Upper lobe of left lung (tissue), 6 donors: ENCODE data around the gene OR52L1. TPM values are rescaled to one million over a fixed set of nuclear protein-coding genes. Genes with fewer than 3 reads are reported as not detected.
"Not testable (repeated sequence)": the region's sequence is repeated elsewhere in the genome, so short reads cannot be mapped to it uniquely, and the experiment has no call there.

Source experiments
- ATAC-seq, 2 donors: fragments of 200-7000 bp; cut with Tn5 transposase; one replicate each; pipeline ENCODE4 v1.9.1; 2022; ENCODE audit warnings: mild to moderate bottlenecking in 2 of 2, moderate library complexity in 2 of 2; ENCODE audit not compliant: low FRiP score in 2 of 2
- DNase-seq, 2 donors: peaks; one replicate each; pipeline ENCODE4 v3.0.0-alpha.2; 2019 to 2020
- H3K27ac ChIP-seq, 4 donors: fragments of 200-600 bp; sonication (generic); one replicate each; pipeline ENCODE4 v1.5.1; 2016 to 2019
- H3K27me3 ChIP-seq, 4 donors: fragments of 200-600 bp; sonication (generic); one replicate each; pipeline ENCODE4 v1.5.1; 2017 to 2019
- H3K36me3 ChIP-seq, 4 donors: fragments of 200-600 bp; sonication (generic); one replicate each; pipeline ENCODE4 v1.5.1; 2016 to 2019
- H3K4me1 ChIP-seq, 4 donors: fragments of 200-600 bp; sonication (generic); one replicate each; pipeline ENCODE4 v1.5.1; 2018 to 2019
- H3K4me3 ChIP-seq, 4 donors: fragments of 200-600 bp; sonication (generic); one replicate each; pipeline ENCODE4 v1.5.1; 2017 to 2019; ENCODE audit warnings: mild to moderate bottlenecking in 2 of 4, moderate library complexity in 1 of 4
- H3K9me3 ChIP-seq, 4 donors: fragments of 200-600 bp; sonication (generic); one replicate each; pipeline ENCODE4 v1.5.1; 2018 to 2019
- EP300 ChIP-seq, 4 donors: sonication (generic); formaldehyde crosslinking; IDR thresholded peaks; one replicate each; pipeline ENCODE4 v1.5.1; 2017; ENCODE audit warnings: antibody characterized with exemption in 4 of 4, control low read depth in 2 of 4
- POLR2A ChIP-seq, 4 donors: fragments of 450-650 bp; IDR thresholded peaks; one replicate each; pipeline ENCODE4 v1.5.1; 2016 to 2017; ENCODE audit warnings: antibody characterized with exemption in 4 of 4, mild to moderate bottlenecking in 2 of 4
- POLR2AphosphoS5 ChIP-seq, 2 donors: sonication (generic); formaldehyde crosslinking; IDR thresholded peaks; one replicate each; pipeline ENCODE4 v1.5.1; 2017; ENCODE audit warnings: antibody characterized with exemption in 2 of 2
- WGBS, 2 donors: methylation state at CpG; one replicate each; pipeline ENCODE4 v1.1.5; 2017 to 2018; 5-methylcytosine and 5-hydroxymethylcytosine counted together
- total RNA-seq, 6 donors: library from RNA; depleted of rRNA in 4 of 6; stranded (reverse); fragments of >200 nt in 4 of 6; gene quantifications; one replicate each; pipeline versions ENCODE4 v1.1.0 to v1.2.1, GENCODE V29; 2016 to 2021
- TF ChIP-seq, protein P1 (sequence below), 6 experiments: fragments of 450-650 bp in 4 of 6; fragments of 200-600 bp in 2 of 6; sonication (generic) in 2 of 6; IDR thresholded peaks; one replicate each; pipeline ENCODE4 v1.5.1; 2016 to 2019; ENCODE audit warnings: antibody characterized with exemption in 6 of 6
- donor health status: DM: no; HTN: no; CAD: no; lungs with moderate emphysema.
- donor health status: DM: no; HTN: yes; CAD: no; lungs with severe emphysema.

Gene OR52L1
- total RNA-seq, 6 donors from 2014 or later: not detected

DNA sequence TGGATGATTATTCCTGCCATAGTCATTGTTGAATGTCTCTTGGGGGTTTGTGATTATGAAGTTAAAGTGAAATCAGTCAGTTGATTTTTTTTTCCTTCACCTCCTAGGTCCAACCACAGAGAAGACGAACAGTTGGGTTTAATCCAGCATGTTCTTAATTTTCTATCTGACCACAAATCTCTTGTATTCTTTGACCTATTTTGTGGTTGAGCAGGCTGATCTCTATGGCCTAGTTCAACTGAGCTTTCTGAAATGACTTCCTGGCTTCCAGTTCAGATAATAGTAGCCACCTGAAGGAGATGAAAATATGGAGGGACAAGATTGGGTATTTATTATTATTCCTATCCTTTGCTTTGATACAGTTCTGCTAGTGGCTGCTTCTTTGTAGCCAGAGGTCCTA, 13.3 kb downstream of the OR52L1 start:
- ATAC-seq: no peak
- no peaks in the 10 kb centered on the region for H3K4me1 ChIP-seq
- no peaks in the 10 kb centered on the region for H3K27me3 ChIP-seq
- H3K27ac ChIP-seq: no peak overlapping the region
- no peaks in the 10 kb centered on the region for H3K9me3 ChIP-seq
- no peak overlapping the region for H3K4me3 ChIP-seq
- DNase-seq: no peak
- H3K36me3 ChIP-seq: no peaks in the 10 kb centered on the region
- 50 to 67% methylated on average over 1 of the region's 1 CpG for WGBS, 2 donors
- TF ChIP-seq POLR2A (IDR thresholded peaks at IDR 0.05) (no peak), POLR2AphosphoS5 (IDR thresholded peaks at IDR 0.05) (no peak), EP300 (IDR thresholded peaks at IDR 0.05) (no peak)
- TF ChIP-seq, protein P1, sequence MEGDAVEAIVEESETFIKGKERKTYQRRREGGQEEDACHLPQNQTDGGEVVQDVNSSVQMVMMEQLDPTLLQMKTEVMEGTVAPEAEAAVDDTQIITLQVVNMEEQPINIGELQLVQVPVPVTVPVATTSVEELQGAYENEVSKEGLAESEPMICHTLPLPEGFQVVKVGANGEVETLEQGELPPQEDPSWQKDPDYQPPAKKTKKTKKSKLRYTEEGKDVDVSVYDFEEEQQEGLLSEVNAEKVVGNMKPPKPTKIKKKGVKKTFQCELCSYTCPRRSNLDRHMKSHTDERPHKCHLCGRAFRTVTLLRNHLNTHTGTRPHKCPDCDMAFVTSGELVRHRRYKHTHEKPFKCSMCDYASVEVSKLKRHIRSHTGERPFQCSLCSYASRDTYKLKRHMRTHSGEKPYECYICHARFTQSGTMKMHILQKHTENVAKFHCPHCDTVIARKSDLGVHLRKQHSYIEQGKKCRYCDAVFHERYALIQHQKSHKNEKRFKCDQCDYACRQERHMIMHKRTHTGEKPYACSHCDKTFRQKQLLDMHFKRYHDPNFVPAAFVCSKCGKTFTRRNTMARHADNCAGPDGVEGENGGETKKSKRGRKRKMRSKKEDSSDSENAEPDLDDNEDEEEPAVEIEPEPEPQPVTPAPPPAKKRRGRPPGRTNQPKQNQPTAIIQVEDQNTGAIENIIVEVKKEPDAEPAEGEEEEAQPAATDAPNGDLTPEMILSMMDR (IDR thresholded peaks at IDR 0.05): no peak

DNA sequence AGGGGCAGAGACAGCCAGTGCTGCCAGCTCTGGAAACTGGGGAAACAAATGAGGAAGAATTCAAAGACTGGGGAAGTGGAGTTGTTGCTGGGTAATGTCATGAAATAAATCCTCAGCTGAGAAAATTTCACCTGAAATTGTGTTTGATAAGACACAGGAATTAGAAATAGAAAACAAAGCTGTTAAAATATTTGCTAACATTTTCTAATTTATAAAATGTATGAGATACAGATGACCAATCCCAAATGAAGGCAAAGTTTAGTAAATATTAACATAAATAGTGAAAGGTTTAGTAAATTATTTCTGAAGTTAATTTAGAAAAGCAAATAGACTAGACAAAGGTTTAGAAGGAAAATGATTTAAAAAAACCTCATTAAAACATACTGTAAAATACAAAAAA, 18.4 kb downstream of the OR52L1 start, which contains the start of gene OR56A5:
TSS of gene OR56A5 (minus strand) at position 101 of the 400 bp plus-strand sequence. CDS start at position 101, 0 bp downstream.
- Histone ChIP-seq H3K4me1 (no peaks in the 10 kb centered on the region), H3K27me3 (no peaks in the 10 kb centered on the region)

DNA sequence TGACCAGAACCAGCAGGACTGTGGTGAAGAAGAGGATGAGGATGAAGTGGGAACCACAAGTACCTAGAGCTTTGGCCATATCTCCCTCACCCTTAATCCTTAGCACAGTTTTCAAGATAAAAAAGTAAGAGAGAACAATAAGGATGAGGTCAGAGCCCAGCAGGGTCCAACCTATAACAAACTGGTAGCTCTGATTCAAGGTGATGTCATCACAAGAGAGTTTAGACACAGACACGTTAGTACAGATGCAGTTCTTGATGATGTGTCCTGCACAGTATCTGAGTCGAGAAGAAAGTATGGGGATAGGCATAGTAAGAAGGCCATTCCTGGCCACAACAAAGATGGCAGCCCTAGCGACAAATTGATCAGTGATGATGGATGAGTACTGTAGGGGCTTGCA, 19.1 kb downstream of the OR52L1 start:
- Histone ChIP-seq H3K36me3 (no peaks in the 10 kb centered on the region), H3K4me3 (no peak overlapping the region), H3K27ac (no peak overlapping the region), H3K4me1 (no peaks in the 10 kb centered on the region), H3K27me3 (no peaks in the 10 kb centered on the region), H3K9me3 (peaks cover 0 to 6% (median 0%) of the 10 kb centered on the region in 4 donors)
- DNase-seq: no peak
- 43 to 72% methylated on average over 3 of the region's 3 CpGs for WGBS, 2 donors
- TF ChIP-seq EP300 (IDR thresholded peaks at IDR 0.05) (no peak), POLR2AphosphoS5 (IDR thresholded peaks at IDR 0.05) (no peak)
- TF ChIP-seq, protein P1 (IDR thresholded peaks at IDR 0.05): no peak
- ATAC-seq: no peak

More for the DNA sequence above, 18.4 kb downstream of the OR52L1 start, which contains the start of gene OR56A5:
- Histone ChIP-seq H3K36me3 (no peaks in the 10 kb centered on the region), H3K4me3 (no peak within 1 kb of the TSS), H3K9me3 (peaks cover 0 to 6% (median 0%) of the 10 kb centered on the region in 4 donors), H3K27ac (no peak within 1 kb of the TSS)
- TF ChIP-seq POLR2A (IDR thresholded peaks at IDR 0.05) (no peak), EP300 (IDR thresholded peaks at IDR 0.05) (no peak), POLR2AphosphoS5 (IDR thresholded peaks at IDR 0.05) (no peak)
- TF ChIP-seq, protein P1 (IDR thresholded peaks at IDR 0.05): no peak
- ATAC-seq (no peak), DNase-seq (no peak)

DNA sequence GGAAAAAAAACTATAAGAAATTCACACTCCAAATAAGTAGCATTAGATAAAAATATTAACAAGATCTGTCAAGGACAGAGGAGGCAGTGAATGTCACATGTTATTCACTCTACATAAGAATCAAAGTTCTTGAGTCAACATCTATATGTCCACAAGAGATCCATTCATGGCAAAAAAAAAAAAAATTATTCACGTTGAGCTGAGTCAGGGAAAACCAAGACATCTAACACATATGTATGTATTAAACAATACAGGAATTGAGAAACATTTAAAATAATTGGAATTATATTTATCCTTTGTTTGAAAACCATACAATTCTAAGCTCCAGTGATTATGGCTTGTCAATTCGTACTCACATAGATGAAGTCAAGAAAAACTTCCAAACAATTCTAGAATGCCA, 19.8 kb downstream of the OR52L1 start:
- H3K4me3 ChIP-seq: no peak overlapping the region
- 61 to 73% methylated on average over 2 of the region's 2 CpGs for WGBS, 2 donors

DNA sequence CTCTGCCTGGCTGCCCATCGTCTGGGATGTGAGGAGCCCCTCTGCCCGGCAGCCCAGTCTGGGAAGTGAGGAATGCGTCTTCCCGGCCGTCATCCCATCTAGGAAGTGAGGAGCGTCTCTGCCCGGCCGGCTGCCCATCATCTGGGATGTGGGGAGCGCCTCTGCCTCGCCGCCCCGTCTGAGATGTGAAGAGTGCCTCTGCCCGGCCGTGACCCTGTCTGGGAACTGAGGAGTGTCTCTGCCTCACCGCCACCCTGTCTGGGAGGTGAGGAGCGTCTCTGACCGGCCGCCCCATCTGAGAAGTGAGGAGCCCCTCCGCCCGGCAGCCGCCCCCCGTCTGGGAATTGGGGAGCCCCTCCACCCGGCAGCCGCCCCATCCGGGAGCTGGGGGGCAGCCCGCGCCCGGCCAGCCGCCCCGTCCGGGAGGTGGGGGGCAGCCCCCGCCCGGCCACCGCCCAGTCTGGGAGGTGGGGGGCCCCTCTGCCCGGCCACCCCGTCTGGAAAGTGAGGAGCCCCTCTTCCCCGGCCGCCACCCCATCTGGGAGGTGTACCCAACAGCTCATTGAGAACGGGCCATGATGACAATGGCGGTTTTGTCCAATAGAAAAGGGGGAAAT, 26.0 kb downstream of the OR52L1 start:
- H3K4me3 ChIP-seq, ATAC-seq, H3K4me1 ChIP-seq, H3K27ac ChIP-seq, H3K27me3 ChIP-seq, H3K36me3 ChIP-seq: not testable (repeated sequence)
- peak in 1 of 2 donors; percentile 65 for DNase-seq
- H3K9me3 ChIP-seq: peaks cover 0 to 22% (median 3%) of the 10 kb centered on the region in 4 donors
- 98 to 99% methylated on average over 22 to 38 of the region's 40 CpGs for WGBS, 2 donors

More for the DNA sequence above, 19.8 kb downstream of the OR52L1 start:
- DNase-seq (no peak), ATAC-seq (no peak)
- no peaks in the 10 kb centered on the region for H3K27me3 ChIP-seq
- H3K27ac ChIP-seq: no peak overlapping the region
- H3K9me3 ChIP-seq: peaks cover 0 to 6% (median 0%) of the 10 kb centered on the region in 4 donors
- no peak for TF ChIP-seq POLR2AphosphoS5 (IDR thresholded peaks at IDR 0.05)
- TF ChIP-seq EP300 (IDR thresholded peaks at IDR 0.05): no peak
- TF ChIP-seq, protein P1 (IDR thresholded peaks at IDR 0.05): no peak
- TF ChIP-seq POLR2A (IDR thresholded peaks at IDR 0.05): no peak
- no peaks in the 10 kb centered on the region for H3K4me1 ChIP-seq
- no peaks in the 10 kb centered on the region for H3K36me3 ChIP-seq
